NCI-H2029 (cell line): ENCODE measurements around the gene SLAMF1.

ENCODE experiments used
- DNase-seq: peaks from one replicate; lab custom pipeline; 2025; lab: John Stamatoyannopoulos, UW

The SLAMF1 gene

DNA sequence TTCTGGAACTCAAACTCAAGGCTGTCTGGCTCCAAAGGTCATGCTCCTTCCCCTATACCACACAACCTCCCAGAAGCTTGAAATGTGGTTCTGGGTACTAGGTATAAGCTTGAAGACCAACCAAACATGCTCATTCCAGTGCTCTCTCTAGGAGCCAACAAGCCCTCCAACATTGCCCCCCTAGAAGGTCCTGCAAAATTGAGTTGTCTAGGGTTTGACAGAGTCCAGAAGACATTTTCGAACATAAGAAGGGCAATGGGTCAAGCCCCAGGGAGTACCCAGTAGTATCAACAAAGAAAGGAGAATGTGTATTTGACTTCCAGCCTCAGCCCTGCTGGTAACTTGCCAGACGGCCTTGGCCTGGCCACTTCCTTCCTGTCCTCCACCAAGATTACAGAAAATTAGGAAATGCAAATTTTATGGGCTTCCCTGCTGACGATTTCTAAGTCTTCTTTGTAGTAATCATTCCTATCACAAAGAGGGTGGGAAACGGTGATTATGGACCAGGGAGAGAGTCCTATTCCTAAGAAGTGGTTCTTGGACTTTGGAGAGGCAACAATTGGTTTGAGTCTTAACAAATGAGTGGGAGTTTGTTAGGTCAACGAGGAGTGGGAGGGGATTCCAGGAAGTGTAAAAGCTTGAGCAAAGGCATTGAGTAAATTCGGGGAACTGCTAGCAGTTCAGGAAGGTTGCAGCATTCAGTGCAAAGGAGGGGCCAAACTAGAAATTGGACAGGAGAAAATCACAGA, 18.7 kb upstream of the SLAMF1 start:
- DNase-seq: no peak

DNA sequence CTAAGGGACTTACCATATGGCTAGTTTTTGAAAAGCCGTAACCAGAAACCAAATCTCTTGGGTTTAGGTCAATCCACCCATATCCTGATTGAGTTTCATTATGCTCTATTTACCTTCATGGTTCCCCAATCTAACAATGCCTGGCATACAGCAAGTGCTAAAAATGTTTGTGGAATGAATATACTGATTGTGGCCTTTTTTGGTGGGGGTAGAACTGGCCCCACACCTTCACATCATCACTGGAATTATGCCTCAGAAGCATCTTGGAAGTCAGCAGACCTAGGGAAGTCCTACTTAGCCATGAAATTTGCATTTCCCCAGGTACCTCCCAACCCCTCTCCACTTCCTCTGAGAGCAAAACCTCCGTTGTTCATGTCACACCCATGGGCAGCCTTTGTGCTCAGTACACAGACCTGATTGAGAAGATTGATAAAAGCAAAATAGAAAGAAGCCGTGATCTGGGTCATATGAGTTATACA, 17.8 kb upstream of the SLAMF1 start:
- DNase-seq: no peak

DNA sequence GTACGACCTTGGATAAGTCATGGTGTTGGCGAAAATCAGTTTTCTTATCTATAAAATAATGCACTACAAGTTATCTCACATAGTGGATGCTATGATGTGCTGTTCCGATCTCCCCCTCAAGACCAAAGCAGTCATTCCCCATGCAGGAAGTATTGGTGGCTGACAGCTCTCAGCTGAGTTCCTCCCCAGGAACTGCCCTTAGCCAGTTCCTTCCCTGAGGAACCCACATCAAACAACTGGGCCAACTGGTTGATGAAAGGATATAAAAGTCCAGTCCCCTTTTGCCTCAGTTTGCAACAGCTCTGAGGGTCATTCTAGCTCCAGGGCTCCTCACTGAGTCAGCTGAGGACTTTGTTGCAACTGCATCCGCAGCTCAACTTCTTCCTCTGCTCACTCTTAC, 16.1 kb upstream of the SLAMF1 start:
- no peak for DNase-seq

DNA sequence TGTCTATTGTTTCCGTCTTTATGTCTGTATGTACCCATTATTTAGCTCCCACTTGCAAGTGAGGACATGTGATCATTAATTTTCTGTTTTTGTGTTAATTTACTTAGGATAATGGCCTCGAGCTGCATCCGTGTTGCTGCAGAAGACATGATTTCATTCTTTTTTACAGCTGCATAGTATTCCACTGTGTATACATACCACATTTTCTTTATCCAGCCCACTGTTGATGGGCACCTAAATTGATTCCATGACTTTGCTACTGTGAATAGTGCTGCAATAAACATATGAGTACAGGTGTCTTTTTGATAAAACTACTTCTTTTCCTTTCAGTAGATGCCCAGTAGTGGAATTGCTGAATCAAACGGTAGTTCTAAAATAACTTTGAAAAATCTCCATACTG, 12.7 kb upstream of the SLAMF1 start:
- no peak for DNase-seq

DNA sequence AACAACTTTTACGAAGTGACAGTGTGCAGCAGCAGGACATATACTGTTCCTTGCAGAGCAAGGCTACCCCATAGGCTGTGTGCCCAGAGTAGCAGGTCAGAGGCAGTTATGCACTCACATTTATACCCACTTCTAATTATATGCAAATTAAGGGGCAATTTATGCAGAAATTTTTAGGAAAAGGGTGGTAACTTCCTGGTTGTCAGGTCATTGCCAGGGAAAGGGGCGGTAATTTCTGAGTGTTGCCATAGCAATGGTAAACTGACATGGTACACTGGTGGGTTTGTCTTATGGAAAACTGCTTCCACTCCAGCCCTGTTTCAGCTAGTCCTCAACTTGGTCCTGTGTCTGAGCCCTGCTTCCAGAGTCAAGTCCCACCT, 12.0 kb upstream of the SLAMF1 start:
- no peak for DNase-seq

DNA sequence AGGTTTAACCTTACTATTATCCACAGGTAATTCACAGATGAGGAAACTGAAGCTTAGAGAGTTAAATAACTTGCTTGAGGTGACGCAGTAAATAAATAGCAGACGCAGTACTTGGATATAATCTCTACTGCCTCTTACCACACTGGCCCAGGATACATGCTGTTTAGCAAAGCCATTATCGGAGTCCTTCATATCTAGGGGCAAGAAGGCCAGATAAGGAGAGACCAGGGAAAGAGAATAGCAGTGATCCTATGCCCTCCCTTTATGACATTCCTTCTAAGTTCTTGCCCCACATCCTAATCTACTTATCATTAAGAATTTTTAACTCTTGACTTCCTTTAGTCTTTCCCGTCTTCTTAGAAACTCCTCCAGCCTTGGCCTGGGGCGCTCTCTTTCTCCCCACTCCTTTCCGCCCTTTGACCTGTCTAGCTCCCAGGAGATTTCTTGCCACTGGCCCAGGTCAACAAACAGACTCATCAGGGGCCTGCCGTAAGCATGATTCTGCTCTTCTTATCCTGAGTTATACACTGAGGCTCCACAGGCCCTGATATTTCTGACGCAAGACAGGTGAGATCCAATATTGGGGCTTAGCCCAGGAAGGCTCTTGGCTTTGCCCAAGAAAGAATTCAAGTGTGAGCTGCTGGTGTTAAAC, 11.4 kb upstream of the SLAMF1 start:
- no peak for DNase-seq

DNA sequence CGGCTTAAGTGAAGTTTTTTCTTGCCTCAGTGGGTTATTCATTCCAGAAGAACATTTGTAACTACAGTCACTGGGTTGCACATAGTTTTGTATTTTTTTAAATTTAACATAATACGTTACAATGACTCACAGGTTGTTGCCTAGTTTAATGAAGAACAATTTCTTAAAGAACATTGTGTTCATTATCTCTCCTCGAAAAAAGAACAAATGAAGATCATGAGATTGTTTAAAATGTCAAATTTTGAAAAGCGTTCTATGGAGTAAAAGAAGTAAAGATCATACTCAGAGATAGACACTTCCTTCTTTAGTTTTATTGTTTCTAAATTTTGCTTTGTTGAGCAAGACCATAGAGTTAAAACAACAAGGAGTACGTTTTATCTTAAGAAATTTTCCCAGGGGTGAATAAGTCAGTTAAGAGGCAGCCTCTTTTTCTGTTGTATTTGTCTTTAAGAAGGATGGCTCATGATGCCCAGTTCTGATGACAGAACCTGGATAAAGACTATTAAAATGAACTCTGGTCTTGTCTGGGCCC, 10.5 kb upstream of the SLAMF1 start:
- no peak for DNase-seq

DNA sequence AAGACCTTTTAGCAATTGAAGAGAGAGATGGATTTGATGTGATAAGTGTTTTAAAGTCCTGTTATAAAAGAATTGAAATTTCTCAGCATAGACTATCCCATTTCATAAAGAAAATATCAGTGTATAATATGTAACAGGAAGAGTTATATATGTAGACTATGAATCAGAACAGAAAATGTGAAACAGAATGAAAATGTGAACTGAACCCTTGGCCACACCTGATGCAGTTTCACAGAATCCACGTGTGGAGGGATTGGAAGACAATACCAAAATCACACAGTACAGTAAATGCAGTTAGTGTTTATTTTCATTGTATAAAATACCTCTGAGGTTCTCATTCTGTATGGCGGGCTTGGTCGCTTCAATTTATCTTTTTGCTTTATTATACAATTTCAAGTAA, 9.9 kb upstream of the SLAMF1 start:
- DNase-seq: no peak

DNA sequence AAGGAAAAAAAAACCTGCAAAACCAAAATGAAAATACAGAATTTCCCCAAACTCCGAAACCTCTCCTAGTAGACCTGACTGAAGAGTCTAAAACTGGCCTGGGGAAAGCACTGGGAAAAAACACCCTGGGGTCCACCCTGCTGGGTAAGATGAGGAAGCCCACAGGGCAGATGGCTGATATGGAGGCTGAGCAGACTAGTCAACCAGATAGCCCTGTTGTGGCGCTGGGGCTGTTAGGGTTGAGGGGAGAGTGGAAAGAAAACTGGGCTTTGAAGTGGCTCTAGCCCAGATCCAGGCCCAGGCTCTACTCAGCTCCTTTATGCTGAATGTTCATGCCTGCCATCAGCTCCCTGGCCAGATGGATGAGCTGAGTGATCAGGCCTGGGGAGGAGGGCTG, 6.8 kb upstream of the SLAMF1 start:
- DNase-seq: no peak

DNA sequence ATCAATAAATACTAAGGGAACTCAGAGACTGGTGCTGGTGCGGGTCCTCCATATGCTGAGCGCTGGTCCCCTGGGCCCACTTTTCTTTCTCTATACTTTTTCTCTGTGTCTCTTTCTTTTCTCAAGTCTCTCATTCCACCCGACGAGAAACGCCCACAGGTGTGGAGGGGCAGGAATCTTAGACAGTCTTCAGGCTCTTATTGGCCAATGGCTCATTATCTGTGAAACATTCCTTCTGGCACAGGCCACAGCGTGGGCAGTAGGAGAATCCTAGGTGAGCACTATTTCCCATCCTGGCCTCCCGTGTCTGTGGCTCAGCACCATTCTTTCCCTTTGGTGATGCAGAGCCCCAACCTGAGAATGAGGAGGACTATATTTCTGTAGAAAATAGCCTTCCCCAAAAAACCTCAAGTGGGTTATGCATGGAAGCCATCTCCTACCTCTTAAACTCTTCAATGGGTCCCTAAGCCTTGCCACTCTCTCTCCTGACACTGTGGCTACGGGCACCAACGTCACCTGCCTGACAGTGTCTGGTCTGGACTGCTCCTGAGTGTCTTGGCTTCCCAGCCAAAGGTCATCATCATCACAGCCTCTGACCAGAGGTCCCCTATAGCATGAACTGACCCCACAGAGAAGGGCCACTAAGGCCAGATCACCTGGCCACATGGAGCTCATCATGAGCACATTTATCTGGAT, 6.2 kb upstream of the SLAMF1 start:
- DNase-seq: no peak

DNA sequence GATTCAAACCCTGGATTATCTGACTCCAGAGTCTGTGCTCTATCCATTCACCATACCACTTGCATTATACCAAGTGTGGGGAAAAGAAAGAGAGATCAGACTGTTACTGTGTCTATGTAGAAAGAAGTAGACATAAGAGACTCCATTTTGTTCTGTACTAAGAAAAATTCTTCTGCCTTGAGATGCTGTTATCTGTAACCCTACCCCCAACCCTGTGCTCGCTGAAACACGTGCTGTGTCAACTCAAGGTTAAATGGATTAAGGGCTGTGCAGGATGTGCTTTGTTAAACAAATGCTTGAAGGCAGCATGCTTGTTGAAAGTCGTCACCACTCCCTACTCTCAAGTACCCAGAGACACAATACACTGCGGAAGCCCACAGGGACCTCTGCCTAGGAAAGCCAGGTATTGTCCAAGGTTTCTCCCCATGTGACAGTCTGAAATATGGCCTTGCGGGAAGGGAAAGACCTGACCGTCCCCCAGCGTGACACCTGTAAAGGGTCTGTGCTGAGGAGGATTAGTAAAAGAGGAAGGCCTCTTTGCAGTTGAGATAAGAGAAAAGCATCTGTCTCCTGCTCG, 5.3 kb upstream of the SLAMF1 start:
- peak; percentile 59 for DNase-seq

DNA sequence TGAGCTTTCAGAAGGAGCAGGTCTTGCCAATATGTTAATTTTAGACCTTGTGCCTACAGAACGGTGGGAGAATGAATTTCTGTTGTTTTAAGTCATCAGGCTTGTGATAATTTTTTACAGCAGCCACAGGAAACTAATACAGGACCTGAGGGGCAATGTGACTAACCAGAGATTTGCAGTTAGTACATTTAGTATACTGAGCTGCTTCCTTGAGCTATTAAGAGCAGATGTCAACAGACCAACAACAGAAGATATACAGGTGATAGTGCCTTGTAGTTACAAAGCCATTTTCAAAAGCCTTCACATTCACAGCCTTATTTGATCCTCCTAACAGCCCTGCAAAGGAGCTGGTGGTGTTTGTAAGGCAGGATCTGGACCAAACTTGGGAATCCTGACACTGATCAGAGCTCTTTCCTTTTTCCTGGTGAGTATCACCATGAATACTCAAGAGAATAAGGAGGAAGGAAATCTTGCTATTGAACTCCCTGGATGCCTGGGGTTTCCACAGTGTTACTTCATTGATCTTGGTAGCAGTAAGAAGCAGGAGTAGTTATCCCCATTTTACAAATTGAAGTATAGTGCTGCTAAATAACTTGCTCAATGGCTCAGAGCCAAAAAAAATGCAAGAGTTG, 4.7 kb upstream of the SLAMF1 start:
- DNase-seq: no peak

DNA sequence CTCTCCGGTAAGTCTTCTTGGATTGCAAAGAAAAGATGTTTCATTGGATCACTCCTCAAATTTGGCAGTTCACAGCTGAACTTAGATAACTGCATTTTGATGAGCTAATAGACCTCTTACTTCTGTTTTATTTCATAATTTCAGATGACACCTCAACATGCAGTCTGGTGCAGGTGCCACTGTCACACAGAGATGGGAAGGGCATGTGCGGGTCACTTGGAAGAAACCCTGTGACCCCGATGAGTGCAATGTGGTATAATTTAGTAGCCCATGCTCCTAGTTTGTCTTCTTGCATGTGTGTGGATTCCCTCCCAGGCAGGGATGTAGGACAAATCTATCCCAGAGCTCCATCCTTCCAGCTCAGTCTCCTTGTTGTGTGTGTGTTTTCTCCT, 481 bp upstream of the SLAMF1 start:
- no peak for DNase-seq

DNA sequence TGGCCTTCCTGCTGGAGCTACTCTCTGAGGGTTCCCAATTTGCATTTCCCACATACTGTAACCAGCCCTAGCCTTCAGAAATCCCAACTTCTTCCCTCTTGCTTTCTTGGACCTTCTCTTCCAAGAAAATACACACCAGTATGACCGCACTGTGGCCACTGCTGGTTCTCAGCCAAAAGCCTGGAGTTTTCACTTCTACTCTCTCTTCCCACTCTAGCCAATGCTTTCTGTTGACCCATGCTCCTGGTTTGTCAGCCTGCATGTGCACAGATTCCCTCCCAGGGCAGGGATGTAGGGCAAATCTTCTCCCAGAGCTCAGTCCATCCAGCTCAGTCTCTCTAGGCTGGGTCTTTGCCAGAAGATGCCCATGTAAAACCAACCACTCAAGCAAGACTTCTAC, 664 bp downstream of the SLAMF1 start:
- no peak for DNase-seq

DNA sequence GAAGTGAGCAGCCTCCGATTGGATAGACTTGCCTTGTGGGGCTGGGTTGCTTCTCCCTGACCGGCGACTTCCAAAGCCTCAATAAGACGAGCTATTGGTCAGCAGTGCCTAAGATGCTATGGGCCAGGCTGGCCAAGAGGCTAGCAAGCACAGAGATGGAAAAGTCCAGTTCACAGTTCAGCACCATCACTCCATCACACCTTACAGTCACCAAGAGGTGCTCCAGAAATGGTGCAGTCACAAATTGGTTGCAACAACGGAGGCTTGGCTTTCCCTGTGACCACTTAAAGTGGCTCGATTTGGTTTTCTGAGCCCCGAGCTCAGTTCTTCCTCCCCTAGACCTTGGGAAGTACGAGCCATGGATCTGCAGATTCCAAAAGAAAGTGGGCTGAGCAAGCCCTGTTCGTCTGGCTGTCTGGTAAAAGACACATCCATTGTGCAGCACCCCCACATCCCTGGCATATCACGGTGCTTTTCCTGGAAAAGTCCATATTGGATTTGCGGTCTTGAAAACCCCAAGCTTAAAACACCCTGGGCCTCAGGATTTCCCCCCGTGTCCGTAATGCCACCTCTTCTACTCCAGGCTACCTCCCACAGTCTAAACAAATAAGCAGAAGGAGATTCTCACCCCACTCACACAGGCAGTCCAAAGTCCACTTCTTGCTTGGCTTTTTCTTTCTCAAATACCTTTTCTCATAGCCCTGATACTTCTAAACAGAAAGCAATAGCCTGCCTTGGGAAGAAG, 1.3 kb downstream of the SLAMF1 start:
- DNase-seq: no peak

DNA sequence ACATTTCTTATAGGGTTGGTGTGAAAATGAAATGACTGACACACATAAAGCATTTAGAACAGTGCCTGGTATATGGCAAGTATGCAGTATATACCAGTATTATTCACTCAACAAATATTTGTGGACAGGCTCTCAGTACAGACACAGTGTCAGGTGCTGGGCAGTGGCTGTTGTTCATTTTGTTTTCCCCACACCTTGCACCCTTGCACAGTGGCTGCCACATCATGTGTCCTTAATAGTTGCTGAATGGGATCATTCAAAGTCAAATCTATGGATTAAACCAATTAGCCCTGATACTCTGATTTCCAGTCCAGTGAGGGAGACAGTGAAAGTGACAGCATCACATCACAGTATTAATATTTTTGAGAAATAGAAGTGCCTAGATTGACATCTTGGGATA, 2.4 kb downstream of the SLAMF1 start:
- no peak for DNase-seq

DNA sequence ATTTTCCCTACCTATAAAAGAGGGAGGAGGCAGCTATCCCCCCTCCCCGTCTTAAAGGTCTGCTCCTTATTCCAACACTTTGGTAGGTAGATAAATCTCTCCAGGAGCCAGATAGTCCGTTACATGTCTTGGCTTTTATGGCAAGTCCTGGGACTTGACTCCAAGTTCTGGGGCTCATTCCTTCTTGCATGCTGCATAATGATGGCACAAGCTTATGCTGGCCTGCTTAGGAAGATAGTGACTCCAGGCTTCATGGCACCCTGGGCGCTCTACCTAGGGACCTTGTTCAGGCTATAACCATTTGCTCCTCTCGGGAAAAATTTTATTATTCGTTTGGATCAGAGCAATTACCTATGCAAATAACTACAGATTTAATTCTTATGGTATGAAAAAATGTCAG, 3.7 kb downstream of the SLAMF1 start:
- DNase-seq: no peak

DNA sequence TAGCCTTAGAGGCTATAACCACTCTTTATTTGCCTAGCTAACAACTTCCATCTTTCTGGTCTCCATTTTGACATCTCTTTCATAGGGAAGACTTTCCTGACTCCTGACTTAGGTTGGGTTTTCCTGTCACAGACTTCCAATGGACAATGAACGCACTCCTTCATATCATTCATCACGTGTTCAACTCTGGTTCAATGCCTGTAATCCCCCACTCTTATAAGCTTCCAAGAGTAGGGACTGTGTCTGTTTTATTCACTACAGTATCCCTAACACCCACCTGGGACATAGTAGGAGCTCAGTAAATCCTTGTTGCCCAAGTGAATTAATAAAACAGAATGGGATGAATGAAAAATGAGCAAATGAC, 4.6 kb downstream of the SLAMF1 start:
- DNase-seq: no peak

DNA sequence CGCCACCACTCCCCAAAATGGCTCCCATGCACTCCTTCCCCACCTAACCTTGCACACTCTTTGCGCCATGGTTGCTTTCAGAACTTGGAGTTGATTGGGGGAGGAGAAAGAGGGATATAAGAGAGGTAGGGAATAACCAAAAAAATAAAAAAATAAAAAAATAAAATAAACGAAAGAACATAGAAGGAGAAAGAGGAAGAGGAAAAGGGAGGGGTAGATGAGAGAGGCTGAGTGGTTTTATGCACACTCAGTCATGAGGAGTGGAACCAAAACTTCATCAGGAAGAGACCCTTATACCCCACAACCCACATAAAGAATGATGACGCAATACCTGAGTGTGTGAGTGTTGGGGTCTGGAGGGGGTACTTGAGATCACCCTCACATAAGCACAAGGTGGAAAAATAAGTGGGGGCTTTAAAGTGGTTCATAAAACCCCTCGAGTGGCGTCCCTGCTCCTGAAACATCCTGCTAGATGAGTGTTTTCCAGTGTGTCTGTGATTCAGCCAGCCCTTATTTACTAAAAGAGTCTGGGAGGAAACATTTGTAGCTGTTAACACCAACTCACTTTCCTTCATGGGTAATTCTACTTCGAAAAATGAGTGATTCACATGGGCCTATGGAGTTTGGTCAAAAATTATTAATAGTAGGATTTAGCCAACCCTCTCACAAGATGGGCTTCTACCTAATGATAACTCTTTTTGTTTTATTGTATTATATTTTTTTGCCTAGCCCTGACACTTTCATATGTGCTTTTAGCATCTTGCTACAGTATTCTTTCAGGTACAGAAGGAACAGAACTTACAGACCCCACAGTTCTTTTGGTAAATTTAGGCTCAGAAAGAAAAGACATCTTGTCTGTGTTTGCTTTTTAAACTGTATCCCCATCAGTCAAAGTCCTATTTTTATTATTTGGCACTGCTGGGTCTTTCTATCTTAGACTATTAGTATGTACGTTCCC, 5.2 kb downstream of the SLAMF1 start:
- no peak for DNase-seq

DNA sequence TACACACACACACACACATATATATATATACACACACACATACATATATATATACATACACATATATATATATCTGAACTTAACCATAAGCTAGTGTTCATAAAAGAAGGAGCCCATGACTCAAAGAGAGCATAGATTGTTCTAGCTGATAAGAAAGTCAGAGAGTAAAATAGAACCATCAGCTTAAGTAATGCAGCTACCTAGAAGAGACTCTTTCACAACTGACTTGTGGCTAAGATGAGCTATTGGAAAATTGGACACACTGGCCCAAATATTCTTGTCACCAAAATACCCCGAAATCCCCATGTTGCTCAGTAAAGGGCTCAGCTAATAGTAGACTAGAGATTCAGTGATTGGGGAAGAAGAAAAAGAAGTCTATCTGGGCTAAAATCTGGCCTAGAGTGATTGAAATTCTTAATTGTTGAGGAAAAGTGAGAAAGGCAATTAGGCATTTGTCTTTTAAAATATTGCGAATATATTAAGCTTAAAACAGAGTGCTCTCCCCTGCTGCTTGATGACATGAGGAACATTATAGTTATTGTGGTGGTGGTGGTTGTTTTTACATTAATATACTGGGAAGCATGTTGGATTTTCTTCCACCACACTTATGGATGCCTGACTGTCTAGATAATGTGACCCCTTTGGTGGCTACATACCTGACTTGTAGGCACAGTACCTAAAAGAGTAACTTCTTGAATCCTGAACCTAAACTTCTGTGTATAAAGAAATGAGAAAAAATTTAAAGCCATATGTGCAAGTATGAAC, 6.3 kb downstream of the SLAMF1 start:
- DNase-seq: no peak
